GM12891 (cell line): ENCODE data around the gene SLC1A5.

ENCODE experiments used
- POLR2A ChIP-seq: IDR thresholded peaks from 2 replicates; pipeline ENCODE4 v1.6.1; 2011; ENCODE audit warnings: low read depth, low read length, control low read depth
- POLR2AphosphoS5 ChIP-seq: IDR thresholded peaks from 2 replicates; pipeline ENCODE4 v1.6.1; 2011; ENCODE audit warnings: low read depth, low read length, control low read depth
- TAF1 ChIP-seq: IDR thresholded peaks from 2 replicates; pipeline ENCODE4 v1.6.1; 2011; ENCODE audit warnings: low read depth, low read length, control low read depth

DNA sequence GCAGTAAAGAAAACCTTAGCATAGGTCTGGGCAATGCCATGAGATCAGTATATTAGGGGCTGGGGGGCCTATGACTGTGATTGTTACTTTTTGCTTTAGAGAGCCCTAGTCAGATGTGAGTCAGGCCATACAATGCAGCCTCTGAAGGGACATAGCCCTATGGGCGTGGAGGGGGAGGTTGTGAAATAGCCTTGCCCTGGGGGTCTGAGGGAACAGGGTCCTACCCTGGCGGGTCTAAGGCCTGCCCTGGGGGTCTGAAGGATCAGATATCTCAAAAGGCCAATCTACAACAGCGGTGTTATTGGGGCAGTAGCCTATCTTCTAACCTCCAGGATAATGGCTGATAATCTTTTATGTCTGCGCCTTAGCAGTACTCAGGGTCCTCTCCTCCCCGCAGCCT, 13.8 kb upstream of the SLC1A5 start:
- no peak for TF ChIP-seq POLR2AphosphoS5
- TF ChIP-seq POLR2A: no peak
- no peak for TF ChIP-seq TAF1
